D341Med (cell line): ENCODE data around the gene CPNE5.
"Not testable (repeated sequence)": the region's sequence is repeated elsewhere in the genome, so short reads cannot be mapped to it uniquely, and the experiment has no call there.

Experiments
- DNase-seq: peaks from one replicate; pipeline ENCODE4 v3.0.0; 2012; ENCODE audit warnings: low spot score

CPNE5 gene

GRCh38 chr6:36723992-36724391 lies 115.3 kb downstream of the CPNE5 start:
- DNase-seq = not testable (repeated sequence)

DNA sequence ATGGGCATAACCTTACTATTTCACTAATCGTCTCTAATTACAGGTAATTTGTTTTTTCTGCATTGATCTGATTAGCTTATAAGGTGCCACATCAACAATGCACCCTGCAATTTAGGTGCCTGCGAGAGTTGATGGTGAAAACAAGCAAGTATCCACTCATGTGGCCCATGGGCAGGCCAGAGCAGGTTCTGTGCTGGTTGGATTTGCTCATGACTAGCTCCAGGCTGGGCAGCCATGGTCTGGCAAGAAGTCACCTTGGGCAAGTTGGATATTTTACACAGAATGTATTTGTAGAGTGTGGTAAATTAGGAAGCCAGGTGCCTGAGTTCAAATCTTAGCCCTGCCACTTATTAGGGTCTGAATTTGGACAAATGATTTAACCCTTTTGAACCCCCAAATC lies 116.4 kb downstream of the CPNE5 start:
- DNase-seq = no peak

- DNase-seq = no peak
These were observed 116.9 kb downstream of the CPNE5 start for GRCh38 chr6:36722365-36722764.

GRCh38 chr6:36721369-36722140 lies 117.7 kb downstream of the CPNE5 start:
- no peak for DNase-seq

GRCh38 chr6:36720251-36721141 lies 118.7 kb downstream of the CPNE5 start:
- DNase-seq = no peak

- DNase-seq = peak; percentile 6
These were observed 120.1 kb downstream of the CPNE5 start for GRCh38 chr6:36719126-36719525.

DNA sequence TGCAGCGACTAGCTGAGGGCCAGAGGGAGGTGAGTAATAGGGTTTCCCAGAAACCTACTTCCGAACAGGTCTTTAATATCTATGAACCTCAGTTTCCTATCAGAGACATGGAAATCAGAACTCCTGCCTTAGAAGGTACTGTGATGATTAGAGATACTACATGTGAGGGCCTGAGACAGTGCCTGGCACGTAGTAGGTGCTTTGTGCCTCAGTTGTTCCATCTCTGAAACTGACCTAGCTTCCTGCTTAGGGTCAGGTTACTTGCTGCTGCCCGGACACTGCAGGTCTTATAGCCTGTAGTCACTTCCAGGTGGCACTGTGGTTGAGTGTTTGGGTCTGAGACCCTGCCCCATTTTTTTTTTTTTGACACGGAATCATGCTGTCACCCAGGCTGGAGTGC lies 120.7 kb downstream of the CPNE5 start:
- no peak for DNase-seq

DNA sequence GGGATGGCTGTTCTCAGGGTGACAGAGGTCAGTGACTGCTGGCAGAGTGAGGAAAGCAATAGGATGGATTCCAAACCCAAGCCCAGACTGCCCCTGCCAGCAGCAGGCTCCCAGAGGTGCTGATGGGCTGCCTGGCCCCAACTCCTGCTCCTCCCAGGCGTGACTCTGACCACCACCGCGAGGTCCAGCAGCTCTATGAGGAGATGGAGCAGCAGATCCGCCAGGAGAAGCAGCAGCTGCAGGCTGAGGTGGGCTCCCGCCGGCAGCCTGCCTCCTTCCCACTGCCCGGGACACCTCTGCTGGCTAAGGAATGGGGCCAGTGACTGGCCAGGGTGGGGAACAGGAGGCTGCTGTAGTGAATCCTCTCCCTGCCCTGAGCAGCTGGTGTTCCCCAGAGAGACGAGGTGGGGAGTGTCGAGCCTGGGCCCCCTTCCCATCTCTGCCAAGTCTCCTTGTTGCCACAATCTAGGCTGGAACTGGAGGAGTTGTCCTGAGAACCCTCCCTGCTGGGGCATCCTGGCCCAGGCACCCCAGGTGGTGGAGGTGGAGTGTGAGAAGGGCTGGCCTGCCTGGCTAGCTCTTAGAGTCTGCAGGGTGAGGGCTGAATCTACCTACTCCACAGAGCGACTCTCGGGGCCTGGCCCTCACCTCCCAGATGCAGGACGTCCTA lies 121.2 kb downstream of the CPNE5 start:
- DNase-seq = peak; percentile 29

DNA sequence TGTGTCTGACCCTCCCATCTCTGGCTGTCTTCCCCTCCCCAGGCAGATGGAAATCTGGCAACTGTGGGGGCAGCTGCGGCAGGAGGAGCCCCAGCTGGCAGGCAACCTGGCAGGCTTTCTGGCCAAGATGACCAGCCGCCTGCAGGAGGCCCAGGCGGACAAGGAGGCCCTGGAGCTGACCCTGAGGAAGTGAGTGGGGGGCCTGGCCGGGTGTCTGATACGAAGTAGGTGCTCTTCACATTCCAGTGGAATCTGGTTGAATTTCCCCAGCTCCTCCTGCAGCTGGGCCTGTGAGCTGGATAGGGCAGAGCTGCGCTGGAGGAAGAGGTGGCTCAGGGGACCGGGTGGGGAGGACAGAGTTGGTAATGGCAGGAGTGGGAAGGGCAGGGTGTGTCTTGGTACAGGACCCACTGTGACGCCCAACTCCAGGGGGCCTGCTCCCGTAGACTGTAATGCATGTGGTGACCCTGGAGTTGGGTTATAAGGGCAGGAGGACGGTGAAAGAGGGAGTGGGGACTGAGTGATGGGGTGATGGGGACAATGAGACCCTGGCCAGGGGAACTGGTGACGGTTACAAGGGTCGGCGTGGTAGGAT lies 121.9 kb downstream of the CPNE5 start:
- DNase-seq = peak; percentile 15

GRCh38 chr6:36716476-36717093 lies 122.7 kb downstream of the CPNE5 start:
- no peak for DNase-seq

DNA sequence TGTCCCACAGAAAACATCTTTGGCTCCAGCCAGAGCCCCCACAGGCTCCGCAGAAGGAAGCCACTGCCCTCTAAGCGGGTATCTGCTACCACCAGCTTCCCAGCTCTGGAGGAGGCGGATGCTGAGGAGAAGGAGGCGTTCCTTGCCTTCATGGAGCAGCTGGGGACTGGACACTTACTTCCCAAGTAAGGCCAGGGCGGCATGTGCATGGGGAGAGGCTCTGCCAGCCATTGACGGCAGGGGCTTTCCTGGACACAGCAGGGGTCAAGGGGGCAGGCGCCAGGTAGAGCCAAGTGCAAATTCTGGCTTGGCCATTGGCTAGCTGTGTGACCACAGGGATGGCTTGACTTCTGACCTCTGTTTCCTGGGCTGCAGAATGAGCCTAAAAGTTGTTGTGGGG lies 123.8 kb downstream of the CPNE5 start:
- DNase-seq = no peak

GRCh38 chr6:36714511-36714910 lies 124.7 kb downstream of the CPNE5 start:
- DNase-seq = no peak

- DNase-seq = no peak
These were observed 125.4 kb downstream of the CPNE5 start for GRCh38 chr6:36713846-36714245.

- DNase-seq = no peak
These were observed 126.4 kb downstream of the CPNE5 start for GRCh38 chr6:36712816-36713215.

- no peak for DNase-seq
These were observed 132.9 kb downstream of the CPNE5 start for GRCh38 chr6:36706339-36706738.

GRCh38 chr6:36704961-36705577 lies 134.2 kb downstream of the CPNE5 start:
- DNase-seq = not testable (repeated sequence)

GRCh38 chr6:36703982-36704381 lies 135.3 kb downstream of the CPNE5 start:
- no peak for DNase-seq

- DNase-seq = no peak
These were observed 136.1 kb downstream of the CPNE5 start for GRCh38 chr6:36703081-36703606.

DNA sequence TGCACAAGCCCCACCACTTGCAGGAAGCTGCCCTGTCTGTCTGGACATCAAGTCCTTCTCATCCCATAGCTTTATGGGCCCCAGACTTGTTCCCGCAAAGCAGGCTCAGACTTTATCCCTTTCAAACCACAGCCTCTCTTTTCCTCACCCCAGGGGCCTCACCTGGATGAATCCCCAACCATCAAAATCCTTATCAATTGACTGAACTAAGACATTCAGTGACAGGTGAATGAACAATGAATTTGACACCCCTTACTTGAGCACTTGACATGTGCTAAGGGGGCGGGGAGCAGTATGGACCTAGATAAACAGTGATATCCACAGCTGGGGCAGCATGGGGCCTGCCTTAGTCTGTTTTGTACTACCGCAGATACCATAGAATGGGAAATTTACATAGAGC lies 136.6 kb downstream of the CPNE5 start:
- no peak for DNase-seq

DNA sequence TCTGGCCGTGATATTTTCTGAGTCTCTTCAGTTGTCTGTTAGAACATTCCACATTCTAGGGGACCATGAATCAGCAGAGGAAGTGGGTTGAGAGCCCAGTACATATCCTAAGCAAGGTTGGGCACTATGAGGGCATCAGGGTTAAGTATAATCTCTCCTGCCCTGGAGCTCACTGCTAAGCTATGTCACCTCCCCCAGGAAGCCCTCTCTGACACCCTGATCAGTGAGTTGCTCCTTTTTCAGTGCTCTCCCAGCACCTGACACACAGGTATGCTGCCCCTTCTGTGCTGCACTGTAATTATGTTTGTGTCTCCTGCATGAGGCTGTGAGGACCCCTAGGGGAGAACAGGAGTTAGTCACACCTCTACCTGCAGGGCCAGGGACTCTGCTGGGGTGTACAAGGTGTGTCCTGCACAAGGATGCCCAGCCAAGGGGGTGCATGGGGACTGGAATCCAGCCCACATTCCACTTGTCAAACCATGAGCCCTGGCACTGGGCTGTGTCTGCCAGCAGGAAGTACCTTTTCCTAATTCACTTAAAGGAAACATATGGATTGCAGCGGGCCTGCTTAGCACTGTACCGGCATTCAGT lies 137.7 kb downstream of the CPNE5 start:
- no peak for DNase-seq

DNA sequence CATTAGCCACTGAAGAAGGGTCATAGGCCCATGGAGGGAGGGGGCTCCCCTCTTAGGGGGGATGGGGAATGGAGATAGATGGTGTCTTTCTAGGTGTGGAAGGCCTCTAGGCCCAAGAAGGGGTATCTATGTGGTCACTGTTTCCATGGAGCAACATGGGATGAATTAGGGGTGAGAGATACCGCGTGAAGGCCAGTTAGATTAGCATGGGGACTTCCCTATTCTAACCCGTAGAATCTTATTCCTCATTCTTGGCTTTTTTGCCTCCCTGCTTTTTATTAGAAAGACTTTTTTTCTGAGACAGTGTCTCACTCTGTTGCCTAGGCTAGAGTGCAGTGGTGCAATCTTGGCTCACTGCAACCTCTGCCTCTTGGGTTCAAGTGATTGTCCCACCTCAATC lies 138.4 kb downstream of the CPNE5 start:
- DNase-seq = no peak
